OCI-LY1 (cell line): ENCODE results near the gene CADM1.

Experiments used
- H2AFZ ChIP-seq: fragments of 200-600 bp; sonication (generic), shearing (Covaris generic); 2 replicates; pipeline ENCODE4 v1.6.0; 2014; ENCODE audit warnings: antibody characterized with exemption, mild to moderate bottlenecking, low read length
- H3F3A ChIP-seq: fragments of 200-600 bp; sonication (generic), shearing (Covaris generic); 2 replicates; pipeline ENCODE4 v1.6.0; 2014; ENCODE audit warnings: mild to moderate bottlenecking, antibody characterized with exemption, low read length, moderate library complexity; ENCODE audit not compliant: insufficient read depth
- H3K27ac ChIP-seq: fragments of 200-600 bp; sonication (generic); 2 replicates; pipeline ENCODE4 v1.5.1; 2014; ENCODE audit warnings: low read length, mixed run types, mild to moderate bottlenecking, low read depth; ENCODE audit not compliant: poor library complexity, severe bottlenecking
- H3K27me3 ChIP-seq: fragments of 200-600 bp; sonication (generic); 2 replicates; pipeline ENCODE4 v1.6.0; 2014; ENCODE audit warnings: antibody characterized with exemption, mild to moderate bottlenecking, low read length, moderate library complexity; ENCODE audit not compliant: insufficient read depth
- H3K36me3 ChIP-seq: fragments of 200-600 bp; sonication (generic); 2 replicates; pipeline ENCODE4 v1.6.1; 2014; ENCODE audit warnings: mild to moderate bottlenecking, antibody characterized with exemption, low read length, moderate library complexity, mixed read lengths; ENCODE audit not compliant: insufficient read depth
- H3K4me1 ChIP-seq: fragments of 200-600 bp; sonication (generic); 2 replicates; pipeline ENCODE4 v1.5.1; 2014; ENCODE audit warnings: mild to moderate bottlenecking, low read length, moderate library complexity; ENCODE audit not compliant: insufficient read depth, severe bottlenecking
- H3K4me2 ChIP-seq: fragments of 200-600 bp; sonication (generic), shearing (Covaris generic); 2 replicates; pipeline ENCODE4 v1.6.1; 2014; ENCODE audit warnings: low read length
- H3K4me3 ChIP-seq: fragments of 200-600 bp; sonication (generic); 2 replicates; pipeline ENCODE4 v1.5.1; 2014; ENCODE audit warnings: low read length, low read depth, mild to moderate bottlenecking, mixed read lengths; ENCODE audit not compliant: poor library complexity, severe bottlenecking
- H3K79me2 ChIP-seq: fragments of 200-600 bp; shearing (Covaris generic); 2 replicates; pipeline ENCODE4 v1.6.1; 2016; ENCODE audit warnings: mixed run types, low read length, mixed read lengths; ENCODE audit not compliant: insufficient read depth
- H3K9ac ChIP-seq: fragments of 200-600 bp; sonication (generic), shearing (Covaris generic); 2 replicates; pipeline ENCODE4 v1.6.1; 2014; ENCODE audit warnings: mild to moderate bottlenecking, low read length, mixed read lengths
- H3K9me2 ChIP-seq: fragments of 200-600 bp; sonication (generic), shearing (Covaris generic); 2 replicates; pipeline ENCODE4 v1.6.1; 2014; ENCODE audit warnings: low read depth, mild to moderate bottlenecking, low read length, mixed read lengths
- H3K9me3 ChIP-seq: fragments of 200-600 bp; shearing (Covaris generic); 2 replicates; pipeline ENCODE4 v1.6.1; 2014; ENCODE audit warnings: low read length, mixed read lengths
- H4K20me1 ChIP-seq: fragments of 200-600 bp; sonication (generic), shearing (Covaris generic); 2 replicates; pipeline ENCODE4 v1.6.0; 2016; ENCODE audit warnings: mild to moderate bottlenecking, low read length; ENCODE audit not compliant: insufficient read depth
- CTCF ChIP-seq: fragments of 200-600 bp; sonication (generic), shearing (Covaris generic); IDR thresholded peaks from 2 replicates; pipeline ENCODE4 v1.5.1; 2017; ENCODE audit warnings: mild to moderate bottlenecking, antibody characterized with exemption, low read length, moderate library complexity, mixed read lengths
- EZH2 ChIP-seq: fragments of 200-600 bp; sonication (generic), shearing (Covaris generic); IDR thresholded peaks from 2 replicates; pipeline ENCODE4 v1.8.0; 2017; ENCODE audit warnings: borderline replicate concordance, mixed run types, mild to moderate bottlenecking, antibody characterized with exemption, low read length, moderate library complexity, mixed read lengths

Gene CADM1

DNA sequence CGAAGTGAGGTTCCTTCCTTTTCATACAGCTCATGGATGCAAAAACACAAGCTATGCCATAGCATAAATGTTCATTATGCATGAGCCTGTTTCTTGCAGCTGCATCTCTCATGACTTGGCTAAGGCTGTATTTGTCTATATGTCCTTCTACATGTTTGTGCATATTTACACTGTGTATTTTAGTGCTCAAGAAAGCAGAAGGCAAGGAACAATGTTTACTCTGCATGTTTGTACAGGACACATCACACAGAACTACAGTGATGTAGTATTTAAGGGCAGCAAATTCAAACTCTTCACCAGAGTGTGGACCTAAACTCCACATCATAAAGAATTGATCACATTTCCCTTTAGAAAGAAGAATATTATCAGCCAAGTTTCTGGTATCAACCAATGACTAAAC, 170.3 kb downstream of the CADM1 start:
- H3K9me3 ChIP-seq: no peaks in the 10 kb centered on the region
- H3K9ac ChIP-seq: no peak overlapping the region
- no peaks in the 10 kb centered on the region for H3K27me3 ChIP-seq
- no peaks in the 10 kb centered on the region for H3K4me1 ChIP-seq
- TF ChIP-seq CTCF (no peak), EZH2 (no peak)
- no peaks in the 10 kb centered on the region for H3K9me2 ChIP-seq
- no peaks in the 10 kb centered on the region for H3F3A ChIP-seq
- H3K4me3 ChIP-seq: no peak overlapping the region
- H3K27ac ChIP-seq: no peak overlapping the region
- H3K79me2 ChIP-seq: no peaks in the 10 kb centered on the region
- H3K4me2 ChIP-seq: no peak overlapping the region
- H2AFZ ChIP-seq: no peak overlapping the region
- H3K36me3 ChIP-seq: no peaks in the 10 kb centered on the region; the same call in 1 of the 2 replicates
- H4K20me1 ChIP-seq: no peaks in the 10 kb centered on the region

- no peak overlapping the region for H2AFZ ChIP-seq
These were observed 171.1 kb downstream of the CADM1 start for GRCh38 chr11:115333121-115333520.

DNA sequence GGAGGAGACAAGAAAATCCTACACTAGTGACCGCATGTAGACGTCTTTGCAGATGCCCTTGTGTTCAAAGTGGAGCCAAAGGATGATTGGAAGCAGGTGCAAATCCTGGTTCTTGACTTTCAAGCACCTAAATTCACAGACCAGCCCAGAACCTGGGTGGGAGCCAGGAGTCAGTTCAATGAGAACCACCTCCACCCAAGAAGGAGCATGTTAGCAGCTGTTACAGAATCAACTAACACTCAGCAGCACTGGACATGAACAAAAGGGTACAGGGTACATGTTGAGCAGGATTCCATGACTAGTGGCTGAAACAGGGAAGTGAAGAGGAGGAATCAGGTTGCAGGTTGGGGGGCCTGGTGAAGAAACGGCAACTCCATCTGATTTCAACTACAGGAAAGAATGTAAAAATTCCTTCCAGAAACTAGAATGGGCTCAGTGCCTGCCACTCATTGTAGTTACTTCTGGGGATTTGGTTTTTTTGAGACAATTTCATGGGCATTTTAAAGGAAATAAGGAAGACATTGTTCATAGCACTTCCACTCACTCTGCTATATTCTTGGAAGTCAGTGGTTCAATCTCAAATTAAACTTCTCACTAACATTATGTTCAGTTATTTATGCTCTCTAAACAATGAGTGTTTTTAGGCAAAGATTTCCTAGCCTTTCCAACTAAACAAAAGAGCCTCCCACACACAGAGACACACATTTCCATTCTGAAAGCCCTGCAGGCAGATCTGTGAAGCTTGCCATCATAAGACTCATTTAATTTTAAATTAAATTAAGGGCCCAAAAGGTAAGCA, 173.3 kb downstream of the CADM1 start:
- Histone ChIP-seq H3K79me2 (no peaks in the 10 kb centered on the region), H3K36me3 (no peaks in the 10 kb centered on the region; the same call in 1 of the 2 replicates), H2AFZ (no peak overlapping the region), H3K27ac (no peak overlapping the region), H3K4me2 (no peak overlapping the region), H3K9me2 (no peaks in the 10 kb centered on the region), H4K20me1 (no peaks in the 10 kb centered on the region), H3K27me3 (no peaks in the 10 kb centered on the region), H3K9me3 (no peaks in the 10 kb centered on the region), H3K4me3 (no peak overlapping the region), H3F3A (no peaks in the 10 kb centered on the region), H3K9ac (no peak overlapping the region), H3K4me1 (no peaks in the 10 kb centered on the region)
- TF ChIP-seq CTCF (no peak), EZH2 (no peak)

More at GRCh38 chr11:115333121-115333520, 171.1 kb downstream of the CADM1 start:
- no peaks in the 10 kb centered on the region for H3K9me2 ChIP-seq
- H3K27ac ChIP-seq: no peak overlapping the region
- no peaks in the 10 kb centered on the region for H3K9me3 ChIP-seq
- H3K4me1 ChIP-seq: no peaks in the 10 kb centered on the region
- no peaks in the 10 kb centered on the region for H3K27me3 ChIP-seq
- H3K36me3 ChIP-seq: no peaks in the 10 kb centered on the region; the same call in 1 of the 2 replicates
- no peaks in the 10 kb centered on the region for H3K79me2 ChIP-seq
- no peak overlapping the region for H3K4me2 ChIP-seq
- H3K4me3 ChIP-seq: no peak overlapping the region
- TF ChIP-seq EZH2: no peak
- H4K20me1 ChIP-seq: no peaks in the 10 kb centered on the region
- H3K9ac ChIP-seq: no peak overlapping the region
- H3F3A ChIP-seq: no peaks in the 10 kb centered on the region
